Progenitor cell of endocrine pancreas (in vitro differentiated cells): ENCODE results near the gene PSMB10. TPM values are rescaled to one million over a fixed set of nuclear protein-coding genes. Genes with fewer than 3 reads are reported as not detected.
A peak's percentile ranks its signal among the peaks of the same experiment; 100 is the strongest.

Experiments
- DNase-seq: peaks from one replicate; pipeline ENCODE4 v3.0.0; 2021; ENCODE audit warnings: low spot score; ENCODE audit not compliant: unreplicated experiment
- H3K27ac Mint-ChIP-seq: 2 replicates; pipeline ENCODE4 v1.8.0; 2021; ENCODE audit warnings: mild to moderate bottlenecking, moderate library complexity, mixed read lengths
- H3K27me3 Mint-ChIP-seq: 2 replicates; pipeline ENCODE4 v1.8.0; 2021; ENCODE audit warnings: mixed read lengths
- H3K36me3 Mint-ChIP-seq: 2 replicates; pipeline ENCODE4 v1.8.0; 2022; ENCODE audit warnings: mixed read lengths; ENCODE audit not compliant: insufficient read depth
- H3K4me1 Mint-ChIP-seq: 2 replicates; pipeline ENCODE4 v1.8.0; 2021; ENCODE audit warnings: low read depth, mixed read lengths
- H3K4me3 Mint-ChIP-seq: 2 replicates; pipeline ENCODE4 v1.8.0; 2021; ENCODE audit warnings: low read depth, mild to moderate bottlenecking, moderate library complexity, mixed read lengths
- H3K9me3 Mint-ChIP-seq: 2 replicates; pipeline ENCODE4 v1.8.0; 2021; ENCODE audit warnings: low read depth, mixed read lengths
- total RNA-seq: library from RNA; stranded (reverse); gene quantifications from 2 replicates; pipeline ENCODE4 v1.2.1, GENCODE V29; 2021
- TF ChIP-seq, protein P1 (sequence below): fragments of 200-600 bp; sonication (generic); IDR thresholded peaks from one replicate; pipeline ENCODE4 v1.5.0; 2021; ENCODE audit warnings: antibody characterized with exemption, mild to moderate bottlenecking; ENCODE audit not compliant: unreplicated experiment

The PSMB10 gene
- total RNA-seq, 1 donor from 2014 or later = 9.8 TPM

DNA sequence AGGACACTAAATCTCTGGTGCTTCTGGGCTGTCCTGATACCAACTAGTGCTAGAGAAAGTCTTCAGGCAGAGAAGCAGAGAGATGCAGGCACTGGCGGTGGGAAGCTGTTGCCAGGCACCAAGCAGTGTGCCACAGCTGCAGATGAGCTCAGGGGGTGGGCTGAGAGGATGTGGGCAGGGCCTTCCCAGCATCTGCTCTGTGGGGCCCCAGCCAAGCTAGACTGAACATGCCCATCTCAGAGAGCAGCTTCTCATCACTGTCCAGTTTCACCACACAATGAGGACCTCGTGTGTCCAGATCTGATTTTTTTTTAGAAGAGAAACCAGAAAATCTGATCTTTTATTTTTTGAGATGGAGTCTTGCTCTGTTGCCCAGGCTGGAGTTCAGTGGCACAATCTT is 26.5 kb downstream of the PSMB10 start:
- no peak overlapping the region for H3K4me3 Mint-ChIP-seq
- no peaks in the 10 kb centered on the region for H3K9me3 Mint-ChIP-seq
- H3K4me1 Mint-ChIP-seq = peaks cover 6% of the 10 kb centered on the region
- no peak for DNase-seq
- no peak overlapping the region for H3K27ac Mint-ChIP-seq
- H3K27me3 Mint-ChIP-seq = no peaks in the 10 kb centered on the region
- peaks cover 5% of the 10 kb centered on the region for H3K36me3 Mint-ChIP-seq
- TF ChIP-seq, protein P1, sequence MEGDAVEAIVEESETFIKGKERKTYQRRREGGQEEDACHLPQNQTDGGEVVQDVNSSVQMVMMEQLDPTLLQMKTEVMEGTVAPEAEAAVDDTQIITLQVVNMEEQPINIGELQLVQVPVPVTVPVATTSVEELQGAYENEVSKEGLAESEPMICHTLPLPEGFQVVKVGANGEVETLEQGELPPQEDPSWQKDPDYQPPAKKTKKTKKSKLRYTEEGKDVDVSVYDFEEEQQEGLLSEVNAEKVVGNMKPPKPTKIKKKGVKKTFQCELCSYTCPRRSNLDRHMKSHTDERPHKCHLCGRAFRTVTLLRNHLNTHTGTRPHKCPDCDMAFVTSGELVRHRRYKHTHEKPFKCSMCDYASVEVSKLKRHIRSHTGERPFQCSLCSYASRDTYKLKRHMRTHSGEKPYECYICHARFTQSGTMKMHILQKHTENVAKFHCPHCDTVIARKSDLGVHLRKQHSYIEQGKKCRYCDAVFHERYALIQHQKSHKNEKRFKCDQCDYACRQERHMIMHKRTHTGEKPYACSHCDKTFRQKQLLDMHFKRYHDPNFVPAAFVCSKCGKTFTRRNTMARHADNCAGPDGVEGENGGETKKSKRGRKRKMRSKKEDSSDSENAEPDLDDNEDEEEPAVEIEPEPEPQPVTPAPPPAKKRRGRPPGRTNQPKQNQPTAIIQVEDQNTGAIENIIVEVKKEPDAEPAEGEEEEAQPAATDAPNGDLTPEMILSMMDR = no peak

DNA sequence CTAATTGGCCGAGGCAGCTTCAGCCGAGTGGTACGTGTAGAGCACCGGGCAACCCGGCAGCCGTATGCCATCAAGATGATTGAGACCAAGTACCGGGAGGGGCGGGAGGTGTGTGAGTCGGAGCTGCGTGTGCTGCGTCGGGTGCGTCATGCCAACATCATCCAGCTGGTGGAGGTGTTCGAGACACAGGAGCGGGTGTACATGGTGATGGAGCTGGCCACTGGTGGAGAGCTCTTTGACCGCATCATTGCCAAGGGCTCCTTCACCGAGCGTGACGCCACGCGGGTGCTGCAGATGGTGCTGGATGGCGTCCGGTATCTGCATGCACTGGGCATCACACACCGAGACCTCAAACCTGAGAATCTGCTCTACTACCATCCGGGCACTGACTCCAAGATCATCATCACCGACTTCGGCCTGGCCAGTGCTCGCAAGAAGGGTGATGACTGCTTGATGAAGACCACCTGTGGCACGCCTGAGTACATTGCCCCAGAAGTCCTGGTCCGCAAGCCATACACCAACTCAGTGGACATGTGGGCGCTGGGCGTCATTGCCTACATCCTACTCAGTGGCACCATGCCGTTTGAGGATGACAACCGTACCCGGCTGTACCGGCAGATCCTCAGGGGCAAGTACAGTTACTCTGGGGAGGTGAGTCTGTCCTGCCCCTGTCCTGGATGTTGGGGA is 27.5 kb downstream of the PSMB10 start:
- no peaks in the 10 kb centered on the region for H3K9me3 Mint-ChIP-seq
- DNase-seq = no peak
- H3K27ac Mint-ChIP-seq = no peak overlapping the region
- peaks cover 5% of the 10 kb centered on the region for H3K36me3 Mint-ChIP-seq
- H3K4me1 Mint-ChIP-seq = no peaks in the 10 kb centered on the region
- no peaks in the 10 kb centered on the region for H3K27me3 Mint-ChIP-seq
- no peak overlapping the region for H3K4me3 Mint-ChIP-seq
- TF ChIP-seq, protein P1 = no peak

DNA sequence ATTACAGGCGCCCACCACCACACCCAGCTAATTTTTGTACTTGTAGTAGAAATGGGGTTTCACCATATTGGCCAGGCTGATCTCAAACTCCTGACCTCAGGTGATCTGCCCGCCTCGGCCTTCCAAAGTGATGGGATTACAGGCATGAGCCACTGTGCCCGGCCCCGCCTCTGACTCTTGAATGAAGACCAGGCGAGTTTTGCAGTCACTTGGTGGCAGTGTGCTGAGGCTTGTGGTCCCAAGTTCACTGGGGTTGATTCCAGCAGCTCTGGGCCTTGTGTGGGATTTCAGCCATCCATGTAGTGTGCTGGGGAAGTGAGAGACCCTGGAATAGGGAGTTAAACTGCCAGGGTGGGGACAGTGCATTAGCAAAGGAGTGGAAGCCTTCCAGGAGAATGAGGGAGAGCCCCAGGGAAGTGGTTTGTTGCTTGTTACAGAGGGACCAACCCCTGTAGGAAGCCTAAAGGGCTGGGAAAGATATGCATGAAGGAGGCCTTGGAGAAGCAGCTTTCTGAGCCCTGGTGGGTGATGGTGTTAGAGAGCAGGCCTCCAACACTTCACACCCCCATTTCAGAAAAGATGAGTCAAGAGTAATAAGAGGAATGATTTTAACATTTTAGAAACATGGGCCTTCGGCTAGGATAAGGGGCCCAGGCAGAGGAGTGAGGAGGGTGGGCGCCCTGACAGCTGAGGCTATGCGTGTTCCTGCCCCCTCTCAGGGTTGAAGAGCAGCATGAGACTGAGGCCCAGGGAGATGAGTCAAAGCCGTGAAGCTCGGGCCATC is 29.1 kb downstream of the PSMB10 start:
- Mint-ChIP-seq H3K27ac (peak overlapping the region; percentile 10), H3K36me3 (peaks cover 8% of the 10 kb centered on the region), H3K4me1 (no peaks in the 10 kb centered on the region), H3K4me3 (no peak overlapping the region), H3K9me3 (no peaks in the 10 kb centered on the region), H3K27me3 (no peaks in the 10 kb centered on the region)
- DNase-seq = no peak
- TF ChIP-seq, protein P1 = no peak

DNA sequence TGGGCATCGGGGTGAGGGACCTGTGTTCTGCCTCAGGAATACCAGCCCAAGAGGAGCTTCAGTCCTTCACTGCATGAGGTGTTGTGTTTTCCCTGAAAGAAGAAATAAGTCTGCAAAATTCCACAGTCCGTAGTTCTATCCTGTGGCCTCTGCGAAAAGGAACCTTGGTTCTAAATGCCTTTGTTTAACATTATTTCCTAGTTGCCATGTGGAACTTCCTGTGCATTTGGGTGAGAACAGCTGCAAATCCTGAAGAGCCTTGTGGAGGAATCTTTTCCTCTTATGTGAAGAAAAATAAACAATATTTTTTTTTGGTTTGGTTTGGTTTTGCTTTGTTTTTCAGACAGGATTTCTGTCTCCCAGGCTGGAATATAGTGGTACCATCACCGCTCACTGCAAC is 33.8 kb downstream of the PSMB10 start:
- H3K4me1 Mint-ChIP-seq = no peaks in the 10 kb centered on the region
- DNase-seq = no peak
- peaks cover 4% of the 10 kb centered on the region for H3K36me3 Mint-ChIP-seq
- H3K4me3 Mint-ChIP-seq = no peak overlapping the region
- peak overlapping the region; percentile 60 for H3K27ac Mint-ChIP-seq
- H3K27me3 Mint-ChIP-seq = no peaks in the 10 kb centered on the region
- TF ChIP-seq, protein P1 = no peak
- H3K9me3 Mint-ChIP-seq = no peaks in the 10 kb centered on the region

DNA sequence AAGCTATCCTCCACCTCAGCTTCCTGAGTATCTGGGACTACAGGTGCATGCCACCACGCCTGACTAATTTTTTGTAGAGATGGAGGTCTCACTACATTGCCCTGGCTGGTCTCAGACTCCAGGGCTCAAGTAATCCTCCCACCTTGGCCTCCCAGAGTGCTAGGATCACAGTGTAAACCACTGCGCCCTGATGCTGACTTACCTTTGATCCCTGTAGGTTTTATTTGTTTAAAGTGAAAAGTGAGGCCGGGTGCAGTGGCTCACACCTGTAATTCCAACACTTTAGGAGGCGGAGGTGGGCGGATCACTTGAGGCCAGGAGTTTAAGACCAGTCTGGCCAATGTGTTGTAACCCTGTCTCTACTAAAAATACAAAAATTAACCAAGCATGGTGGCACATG is 34.9 kb downstream of the PSMB10 start:
- Mint-ChIP-seq H3K9me3 (no peaks in the 10 kb centered on the region), H3K27ac (no peak overlapping the region), H3K4me1 (no peaks in the 10 kb centered on the region), H3K36me3 (peaks cover 6% of the 10 kb centered on the region), H3K27me3 (no peaks in the 10 kb centered on the region), H3K4me3 (no peak overlapping the region)
- no peak for DNase-seq
- TF ChIP-seq, protein P1 = no peak
